HEK293 (cell line): ENCODE measurements around the gene PRR15.

Experiments used
- CTCF ChIA-PET: fragments of 350-600 bp; formaldehyde crosslinking; extraction: SDS; loops from one replicate; lab custom pipeline; 2021; ENCODE audit warnings: antibody characterized with exemption; lab: Yijun Ruan, JAX
- POLR2A ChIA-PET: fragments of 300-600 bp; formaldehyde crosslinking; extraction: SDS; loops from one replicate; lab custom pipeline; 2020; ENCODE audit warnings: antibody characterized with exemption, inconsistent platforms; lab: Yijun Ruan, JAX
- H3K27ac ChIP-seq: fragments of 200-500 bp; sonication (Bioruptor generic); 2 replicates; pipeline ENCODE4 v1.5.1; 2014; ENCODE audit warnings: low read depth, low read length, control low read depth, inconsistent platforms; ENCODE audit errors: extremely low read depth
- H3K36me3 ChIP-seq, 2 experiments: fragments of 200-500 bp in 1 of 2; sonication (Bioruptor generic) in 1 of 2; 1 replicate in 1 of 2; 2 replicates in 1 of 2; pipeline ENCODE4 v1.5.1; 2014 to 2017; ENCODE audit warnings: inconsistent platforms in 2 of 2, low read length in 2 of 2; ENCODE audit not compliant: control insufficient read depth in 2 of 2, insufficient read depth in 1 of 2
- H3K4me1 ChIP-seq: fragments of 200-500 bp; sonication (Bioruptor generic); 2 replicates; pipeline ENCODE4 v1.5.1; 2014; ENCODE audit warnings: mild to moderate bottlenecking, low read length, inconsistent platforms; ENCODE audit not compliant: control insufficient read depth, insufficient read depth
- H3K4me3 ChIP-seq: 2 replicates; pipeline ENCODE4 v1.5.1; 2011; ENCODE audit warnings: low read depth, mild to moderate bottlenecking, control low read depth, low read length, moderate library complexity
- H3K9me3 ChIP-seq: fragments of 200-500 bp; sonication (Bioruptor generic); 2 replicates; pipeline ENCODE4 v1.5.1; 2014; ENCODE audit warnings: low read depth, low read length, inconsistent platforms; ENCODE audit not compliant: control insufficient read depth, insufficient read depth
- GLIS2 ChIP-seq: fragments of 450-650 bp; formaldehyde crosslinking; IDR thresholded peaks from 2 replicates; pipeline ENCODE4 v1.5.1; 2016; ENCODE audit warnings: missing biosample characterization, missing genetic modification characterization
- IKZF3 ChIP-seq: fragments of 450-650 bp; IDR thresholded peaks from 2 replicates; pipeline ENCODE4 v1.5.0; 2018; ENCODE audit warnings: missing biosample characterization, mild to moderate bottlenecking, missing genetic modification characterization, moderate library complexity
- KLF16 ChIP-seq: fragments of 450-650 bp; formaldehyde crosslinking; IDR thresholded peaks from 2 replicates; pipeline ENCODE4 v1.5.1; 2017; ENCODE audit warnings: missing biosample characterization, missing genetic modification characterization
- PRDM6 ChIP-seq: fragments of 450-650 bp; formaldehyde crosslinking; IDR thresholded peaks from 2 replicates; pipeline ENCODE4 v1.5.1; 2017; ENCODE audit warnings: missing biosample characterization, missing genetic modification characterization
- RBAK ChIP-seq: fragments of 450-650 bp; formaldehyde crosslinking; IDR thresholded peaks from 2 replicates; pipeline ENCODE4 v1.5.1; 2016; ENCODE audit warnings: missing biosample characterization, missing genetic modification characterization
- SCRT1 ChIP-seq: fragments of 450-650 bp; formaldehyde crosslinking; IDR thresholded peaks from 2 replicates; pipeline ENCODE4 v1.5.1; 2016; ENCODE audit warnings: missing biosample characterization, missing genetic modification characterization, borderline replicate concordance
- TCF7L2 ChIP-seq: IDR thresholded peaks from 2 replicates; pipeline ENCODE4 v1.6.1; 2011; ENCODE audit warnings: low read depth, mild to moderate bottlenecking, inconsistent platforms, low read length, moderate library complexity, borderline replicate concordance
- ZBTB44 ChIP-seq: fragments of 450-650 bp; IDR thresholded peaks from 2 replicates; pipeline ENCODE4 v1.5.1; 2018; ENCODE audit warnings: missing biosample characterization, mild to moderate bottlenecking, missing genetic modification characterization
- ZNF112 ChIP-seq: fragments of 450-650 bp; formaldehyde crosslinking; IDR thresholded peaks from 2 replicates; pipeline ENCODE4 v1.5.0; 2017; ENCODE audit warnings: missing biosample characterization, missing genetic modification characterization
- ZNF133 ChIP-seq: fragments of 450-650 bp; formaldehyde crosslinking; IDR thresholded peaks from 2 replicates; pipeline ENCODE4 v1.5.1; 2016; ENCODE audit warnings: missing biosample characterization, missing genetic modification characterization
- ZNF138 ChIP-seq: fragments of 450-650 bp; formaldehyde crosslinking; IDR thresholded peaks from 2 replicates; pipeline ENCODE4 v1.5.1; 2016; ENCODE audit warnings: missing biosample characterization, missing genetic modification characterization, borderline replicate concordance
- ZNF140 ChIP-seq: fragments of 450-650 bp; formaldehyde crosslinking; IDR thresholded peaks from 2 replicates; pipeline ENCODE4 v1.5.1; 2016; ENCODE audit warnings: missing biosample characterization, missing genetic modification characterization
- ZNF169 ChIP-seq: fragments of 450-650 bp; formaldehyde crosslinking; IDR thresholded peaks from 2 replicates; pipeline ENCODE4 v1.5.1; 2016; ENCODE audit warnings: missing biosample characterization, missing genetic modification characterization
- ZNF24 ChIP-seq: fragments of 450-650 bp; formaldehyde crosslinking; IDR thresholded peaks from 2 replicates; pipeline ENCODE4 v1.5.1; 2016; ENCODE audit warnings: missing biosample characterization, missing genetic modification characterization
- ZNF266 ChIP-seq: fragments of 450-650 bp; formaldehyde crosslinking; IDR thresholded peaks from 2 replicates; pipeline ENCODE4 v1.5.1; 2016; ENCODE audit warnings: missing biosample characterization, missing genetic modification characterization, low read depth
- ZNF311 ChIP-seq: fragments of 450-650 bp; formaldehyde crosslinking; IDR thresholded peaks from 2 replicates; pipeline ENCODE4 v1.5.1; 2017; ENCODE audit warnings: missing biosample characterization, missing genetic modification characterization, borderline replicate concordance
- ZNF391 ChIP-seq: fragments of 450-650 bp; formaldehyde crosslinking; IDR thresholded peaks from 2 replicates; pipeline ENCODE4 v1.5.1; 2016; ENCODE audit warnings: low read depth, missing biosample characterization, missing genetic modification characterization, borderline replicate concordance
- ZNF521 ChIP-seq: fragments of 450-650 bp; formaldehyde crosslinking; IDR thresholded peaks from 2 replicates; pipeline ENCODE4 v1.5.1; 2017; ENCODE audit warnings: missing biosample characterization, mild to moderate bottlenecking, missing genetic modification characterization
- ZNF530 ChIP-seq: fragments of 450-650 bp; formaldehyde crosslinking; IDR thresholded peaks from 2 replicates; pipeline ENCODE4 v1.5.1; 2016; ENCODE audit warnings: low read depth, missing biosample characterization, missing genetic modification characterization
- ZNF624 ChIP-seq: fragments of 450-650 bp; formaldehyde crosslinking; IDR thresholded peaks from 2 replicates; pipeline ENCODE4 v1.5.1; 2017; ENCODE audit warnings: missing biosample characterization, missing genetic modification characterization
- ZNF626 ChIP-seq: fragments of 450-650 bp; sonication (Bioruptor Pico); formaldehyde crosslinking; IDR thresholded peaks from 2 replicates; pipeline ENCODE4 v1.5.1; 2018; ENCODE audit warnings: missing biosample characterization, missing genetic modification characterization, inconsistent platforms
- ZNF843 ChIP-seq: fragments of 450-650 bp; formaldehyde crosslinking; IDR thresholded peaks from 2 replicates; pipeline ENCODE4 v1.5.1; 2016; ENCODE audit warnings: missing biosample characterization, missing genetic modification characterization
- TF ChIP-seq, protein P1 (sequence below): fragments of 450-650 bp; IDR thresholded peaks from 2 replicates; pipeline ENCODE4 v1.5.1; 2018; ENCODE audit warnings: missing biosample characterization, missing genetic modification characterization
- TF ChIP-seq, protein P2 (sequence below): fragments of 450-650 bp; formaldehyde crosslinking; optimal IDR thresholded peaks from 2 replicates; pipeline ENCODE3; 2016; ENCODE audit warnings: missing biosample characterization, mild to moderate bottlenecking, missing genetic modification characterization
- TF ChIP-seq, protein P3 (sequence below): fragments of 450-650 bp; formaldehyde crosslinking; IDR thresholded peaks from 2 replicates; pipeline ENCODE4 v1.5.1; 2016; ENCODE audit warnings: missing biosample characterization, missing genetic modification characterization

The PRR15 gene

GRCh38 chr7:29572558-29572957, 8.9 kb downstream of the PRR15 start:
- H3K9me3 ChIP-seq = no peaks in the 10 kb centered on the region
- H3K27ac ChIP-seq = no peak overlapping the region
- POLR2A ChIA-PET = no interaction called here
- TF ChIP-seq ZNF530 (tag by site-specific recombination) (no peak), KLF16 (tag by site-specific recombination) (no peak), ZNF133 (tag by site-specific recombination) (no peak), SCRT1 (tag by site-specific recombination) (no peak), ZNF624 (no peak), ZNF521 (tag by site-specific recombination) (no peak)
- peaks cover 4% of the 10 kb centered on the region for H3K4me1 ChIP-seq
- CTCF ChIA-PET = interaction anchor here (0.7 to 1.4 kb wide), 3 partner anchors 15 to 581 kb away, joined by 3 to 4 read pairs (median 4); no protein-coding TSS in a partner anchor
- no peaks in the 10 kb centered on the region for H3K36me3 ChIP-seq
- H3K4me3 ChIP-seq = no peak overlapping the region

- no peak overlapping the region for H3K27ac ChIP-seq
- ChIA-PET POLR2A (no interaction called here), CTCF (interaction anchor here (1.4 kb wide), 1 partner anchor 16 kb away, joined by 4 read pairs; no protein-coding TSS in a partner anchor)
- peaks cover 4% of the 10 kb centered on the region for H3K4me1 ChIP-seq
- no peaks in the 10 kb centered on the region for H3K36me3 ChIP-seq
- no peak overlapping the region for H3K4me3 ChIP-seq
- no peaks in the 10 kb centered on the region for H3K9me3 ChIP-seq
- TF ChIP-seq ZNF391 (no peak), GLIS2 (tag by site-specific recombination) (no peak), ZNF169 (tag by site-specific recombination) (no peak), TCF7L2 (no peak), ZBTB44 (tag by site-specific recombination) (no peak), IKZF3 (no peak), ZNF138 (tag by site-specific recombination) (no peak), ZNF24 (tag by site-specific recombination) (no peak), ZNF626 (no peak), ZNF112 (tag by site-specific recombination) (no peak), ZNF140 (no peak), ZNF843 (tag by site-specific recombination) (no peak)
- TF ChIP-seq, protein P1, sequence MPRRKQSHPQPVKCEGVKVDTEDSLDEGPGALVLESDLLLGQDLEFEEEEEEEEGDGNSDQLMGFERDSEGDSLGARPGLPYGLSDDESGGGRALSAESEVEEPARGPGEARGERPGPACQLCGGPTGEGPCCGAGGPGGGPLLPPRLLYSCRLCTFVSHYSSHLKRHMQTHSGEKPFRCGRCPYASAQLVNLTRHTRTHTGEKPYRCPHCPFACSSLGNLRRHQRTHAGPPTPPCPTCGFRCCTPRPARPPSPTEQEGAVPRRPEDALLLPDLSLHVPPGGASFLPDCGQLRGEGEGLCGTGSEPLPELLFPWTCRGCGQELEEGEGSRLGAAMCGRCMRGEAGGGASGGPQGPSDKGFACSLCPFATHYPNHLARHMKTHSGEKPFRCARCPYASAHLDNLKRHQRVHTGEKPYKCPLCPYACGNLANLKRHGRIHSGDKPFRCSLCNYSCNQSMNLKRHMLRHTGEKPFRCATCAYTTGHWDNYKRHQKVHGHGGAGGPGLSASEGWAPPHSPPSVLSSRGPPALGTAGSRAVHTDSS (tag by site-specific recombination) = no peak
- TF ChIP-seq, protein P2, sequence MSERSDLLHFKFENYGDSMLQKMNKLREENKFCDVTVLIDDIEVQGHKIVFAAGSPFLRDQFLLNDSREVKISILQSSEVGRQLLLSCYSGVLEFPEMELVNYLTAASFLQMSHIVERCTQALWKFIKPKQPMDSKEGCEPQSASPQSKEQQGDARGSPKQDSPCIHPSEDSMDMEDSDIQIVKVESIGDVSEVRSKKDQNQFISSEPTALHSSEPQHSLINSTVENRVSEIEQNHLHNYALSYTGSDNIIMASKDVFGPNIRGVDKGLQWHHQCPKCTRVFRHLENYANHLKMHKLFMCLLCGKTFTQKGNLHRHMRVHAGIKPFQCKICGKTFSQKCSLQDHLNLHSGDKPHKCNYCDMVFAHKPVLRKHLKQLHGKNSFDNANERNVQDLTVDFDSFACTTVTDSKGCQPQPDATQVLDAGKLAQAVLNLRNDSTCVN (tag by site-specific recombination) = no peak
Measured at GRCh38 chr7:29573567-29573966, 9.9 kb downstream of the PRR15 start.

- Histone ChIP-seq H3K4me1 (peaks cover 2% of the 10 kb centered on the region; the same call in 1 of the 2 replicates), H3K9me3 (no peaks in the 10 kb centered on the region), H3K4me3 (no peak overlapping the region), H3K36me3 (no peaks in the 10 kb centered on the region), H3K27ac (no peak overlapping the region)
- ChIA-PET CTCF (no interaction called here), POLR2A (no interaction called here)
- TF ChIP-seq ZNF266 (tag by site-specific recombination) = no peak
- TF ChIP-seq RBAK (tag by site-specific recombination) = no peak
- TF ChIP-seq, protein P3, sequence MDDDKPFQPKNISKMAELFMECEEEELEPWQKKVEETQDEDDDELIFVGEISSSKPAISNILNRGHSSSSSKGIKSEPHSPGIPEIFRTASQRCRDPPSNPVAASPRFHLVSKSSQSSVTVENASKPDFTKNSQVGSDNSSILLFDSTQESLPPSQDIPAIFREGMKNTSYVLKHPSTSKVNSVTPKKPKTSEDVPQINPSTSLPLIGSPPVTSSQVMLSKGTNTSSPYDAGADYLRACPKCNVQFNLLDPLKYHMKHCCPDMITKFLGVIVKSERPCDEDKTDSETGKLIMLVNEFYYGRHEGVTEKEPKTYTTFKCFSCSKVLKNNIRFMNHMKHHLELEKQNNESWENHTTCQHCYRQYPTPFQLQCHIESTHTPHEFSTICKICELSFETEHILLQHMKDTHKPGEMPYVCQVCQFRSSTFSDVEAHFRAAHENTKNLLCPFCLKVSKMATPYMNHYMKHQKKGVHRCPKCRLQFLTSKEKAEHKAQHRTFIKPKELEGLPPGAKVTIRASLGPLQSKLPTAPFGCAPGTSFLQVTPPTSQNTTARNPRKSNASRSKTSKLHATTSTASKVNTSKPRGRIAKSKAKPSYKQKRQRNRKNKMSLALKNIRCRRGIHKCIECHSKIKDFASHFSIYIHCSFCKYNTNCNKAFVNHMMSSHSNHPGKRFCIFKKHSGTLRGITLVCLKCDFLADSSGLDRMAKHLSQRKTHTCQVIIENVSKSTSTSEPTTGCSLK (tag by site-specific recombination) = no peak
- no peak for TF ChIP-seq ZNF311 (tag by site-specific recombination)
- no peak for TF ChIP-seq PRDM6 (tag by site-specific recombination)
Measured at GRCh38 chr7:29574659-29575058, 11.0 kb downstream of the PRR15 start.
